ENCODE measurements around the gene CLTB.
A peak's percentile ranks its signal among the peaks of the same experiment; 100 is the strongest.

CLTB gene

DNA sequence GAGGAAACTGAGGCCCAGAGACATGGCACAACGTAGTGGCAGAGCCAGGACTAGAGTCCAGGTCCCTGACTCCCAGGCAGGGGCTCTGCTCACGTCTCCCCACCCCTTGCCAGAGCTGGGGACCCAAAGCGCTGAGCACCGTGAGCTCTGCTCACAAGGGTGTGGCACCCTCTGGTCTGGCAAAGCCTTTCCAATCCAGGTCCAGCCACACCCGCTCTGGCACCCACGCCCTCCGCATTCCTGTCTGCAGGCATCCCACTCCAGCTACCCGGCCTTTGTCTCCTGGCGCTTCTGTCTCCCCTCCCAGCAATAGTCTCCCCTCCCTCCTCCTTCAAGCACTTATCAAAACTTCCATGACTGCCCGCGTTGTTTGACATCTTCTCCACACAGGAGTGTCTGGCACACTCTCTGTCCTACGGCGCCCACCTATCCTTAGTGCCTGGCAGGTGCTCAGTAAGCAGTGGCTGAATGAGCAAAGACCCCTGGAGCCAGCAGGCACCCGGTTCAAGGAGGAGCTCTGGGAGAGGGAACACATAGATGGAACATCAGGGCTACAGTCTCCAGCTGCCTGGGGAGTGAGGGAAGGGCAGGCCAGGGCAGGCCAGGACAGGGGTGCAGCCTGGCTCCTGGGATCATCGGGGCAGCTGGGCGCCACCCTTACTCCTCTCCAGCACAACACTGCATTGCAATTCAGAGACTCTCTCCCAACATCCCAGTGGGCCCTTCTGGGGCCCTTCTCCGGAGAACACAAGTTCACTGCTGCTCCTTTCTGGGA lies 15.8 kb downstream of the CLTB start:
- Histone ChIP-seq H3K4me1 (ENCODE audit: control insufficient read depth, insufficient read depth, low read length) (peaks cover 4% of the 10 kb centered on the region), H3K9ac (ENCODE audit: low read length) (no peak overlapping the region), H3K27me3 (replicated peaks; ENCODE audit: control insufficient read depth, insufficient read depth, low read length) (no peaks in the 10 kb centered on the region), H3K4me3 (ENCODE audit: low read length) (no peak overlapping the region), H3K36me3 (ENCODE audit: control insufficient read depth, insufficient read depth, low read length, severe bottlenecking) (peaks cover 26% of the 10 kb centered on the region), H3K9me3 (ENCODE audit: control insufficient read depth, low read length) (no peaks in the 10 kb centered on the region)
- no peak for DNase-seq (ENCODE audit: low read depth)

DNA sequence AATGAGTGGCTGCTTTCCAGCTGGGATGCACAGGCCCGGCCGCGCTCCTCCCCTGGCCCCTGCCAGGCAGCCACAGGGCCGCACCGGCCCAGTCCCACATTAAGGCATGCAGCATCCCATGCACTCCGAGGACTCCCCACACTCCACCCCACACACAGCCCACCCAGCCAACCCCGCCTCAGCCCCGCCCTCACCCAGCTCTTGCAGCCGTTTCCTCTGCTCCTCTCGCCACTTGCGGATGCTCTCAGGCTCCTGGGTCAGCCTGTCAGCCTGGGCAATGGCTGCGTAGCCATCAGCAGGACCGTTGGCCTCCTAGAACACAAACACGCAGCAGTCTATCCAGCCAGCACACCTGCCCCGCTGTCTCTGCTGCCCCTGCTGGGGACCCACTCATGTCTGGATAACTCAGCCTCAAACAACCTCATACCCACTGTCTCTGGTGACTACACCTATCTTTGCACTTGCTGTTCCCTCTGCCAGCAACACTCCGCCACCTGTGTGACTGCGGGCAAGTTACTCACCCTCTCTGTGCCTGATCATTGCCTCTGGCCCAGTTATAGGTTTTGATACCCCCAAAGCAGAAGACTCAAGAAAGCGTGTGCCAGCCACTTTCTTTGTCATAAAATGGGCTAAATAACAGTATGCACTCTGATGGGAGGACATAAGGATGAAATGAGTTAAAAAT lies 18.5 kb downstream of the CLTB start:
- H3K9me3 ChIP-seq (ENCODE audit: control insufficient read depth, low read length) = no peaks in the 10 kb centered on the region
- H3K36me3 ChIP-seq (ENCODE audit: control insufficient read depth, insufficient read depth, low read length, severe bottlenecking) = peaks cover 39% of the 10 kb centered on the region
- H3K27me3 ChIP-seq (replicated peaks; ENCODE audit: control insufficient read depth, insufficient read depth, low read length) = no peaks in the 10 kb centered on the region
- DNase-seq (ENCODE audit: low read depth) = no peak
- H3K4me1 ChIP-seq (ENCODE audit: control insufficient read depth, insufficient read depth, low read length) = peaks cover 4% of the 10 kb centered on the region
- H3K9ac ChIP-seq (ENCODE audit: low read length) = no peak overlapping the region
- H3K4me3 ChIP-seq (ENCODE audit: low read length) = no peak overlapping the region

DNA sequence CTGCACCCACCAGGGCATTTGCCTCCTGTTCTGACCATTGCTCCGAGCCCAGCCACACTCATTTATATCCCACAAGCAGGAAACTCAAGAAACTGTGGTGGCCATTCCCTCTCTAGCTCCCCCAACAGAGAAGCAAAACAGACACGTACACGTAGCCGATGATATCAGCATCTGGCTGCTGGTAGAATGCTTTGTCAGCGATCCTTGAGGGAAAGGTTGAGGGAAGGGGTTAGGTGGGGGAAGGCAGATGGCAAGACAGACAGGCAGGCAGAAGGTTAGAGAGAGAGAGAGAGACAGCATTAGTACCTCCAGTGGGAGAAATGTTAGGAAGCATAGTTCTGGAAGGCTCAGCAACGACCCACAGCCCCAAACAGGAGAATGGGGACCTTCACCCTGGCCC lies 20.0 kb downstream of the CLTB start:
- no peaks in the 10 kb centered on the region for H3K27me3 ChIP-seq (replicated peaks; ENCODE audit: control insufficient read depth, insufficient read depth, low read length)
- peaks cover 47% of the 10 kb centered on the region for H3K36me3 ChIP-seq (ENCODE audit: control insufficient read depth, insufficient read depth, low read length, severe bottlenecking)
- peaks cover 4% of the 10 kb centered on the region for H3K4me1 ChIP-seq (ENCODE audit: control insufficient read depth, insufficient read depth, low read length)
- no peak overlapping the region for H3K4me3 ChIP-seq (ENCODE audit: low read length)
- DNase-seq (ENCODE audit: low read depth) = no peak
- no peaks in the 10 kb centered on the region for H3K9me3 ChIP-seq (ENCODE audit: control insufficient read depth, low read length)
- no peak overlapping the region for H3K9ac ChIP-seq (ENCODE audit: low read length)

DNA sequence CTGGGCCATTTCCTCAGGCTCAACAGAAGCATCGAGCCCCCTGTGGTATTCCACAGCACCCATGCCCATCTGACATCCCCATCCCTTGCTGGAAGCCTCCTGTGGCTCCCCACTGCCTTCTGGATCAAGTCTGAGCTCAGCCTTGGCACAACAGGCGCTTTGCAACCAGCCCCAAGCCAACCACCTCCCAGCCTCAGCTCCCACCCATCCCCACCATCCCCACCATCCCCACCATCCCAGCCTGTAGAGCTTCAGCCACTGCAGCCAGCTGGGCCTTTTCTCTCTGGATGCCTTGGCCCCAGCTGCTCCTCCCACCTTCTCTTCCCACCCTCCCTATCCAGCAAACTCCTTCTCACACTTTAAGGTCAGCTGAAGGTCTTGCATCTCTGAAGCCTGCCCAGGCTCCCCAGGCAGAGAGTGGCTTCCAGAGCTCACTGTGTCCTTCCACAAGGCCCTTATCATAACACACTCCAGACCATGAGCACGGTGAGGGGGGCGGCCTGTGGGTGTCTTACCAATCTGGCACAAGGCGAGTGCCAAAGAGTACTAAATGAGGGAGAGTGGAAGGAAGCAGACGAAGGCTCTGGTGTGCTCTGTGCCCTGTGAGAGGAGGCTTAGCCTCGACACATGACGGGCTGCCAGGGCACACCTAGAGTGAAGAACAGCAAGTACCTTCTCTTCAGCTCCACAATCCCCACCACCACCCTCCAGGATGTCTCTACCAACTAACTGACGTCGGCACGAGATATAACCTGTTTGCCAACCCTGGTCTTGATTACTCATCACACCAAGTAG lies 21.3 kb downstream of the CLTB start:
- Histone ChIP-seq H3K4me3 (ENCODE audit: low read length) (no peak overlapping the region), H3K27me3 (replicated peaks; ENCODE audit: control insufficient read depth, insufficient read depth, low read length) (no peaks in the 10 kb centered on the region), H3K9ac (ENCODE audit: low read length) (no peak overlapping the region), H3K36me3 (ENCODE audit: control insufficient read depth, insufficient read depth, low read length, severe bottlenecking) (peaks cover 51% of the 10 kb centered on the region), H3K9me3 (ENCODE audit: control insufficient read depth, low read length) (no peaks in the 10 kb centered on the region), H3K4me1 (ENCODE audit: control insufficient read depth, insufficient read depth, low read length) (peaks cover 4% of the 10 kb centered on the region)
- DNase-seq (ENCODE audit: low read depth) = no peak

DNA sequence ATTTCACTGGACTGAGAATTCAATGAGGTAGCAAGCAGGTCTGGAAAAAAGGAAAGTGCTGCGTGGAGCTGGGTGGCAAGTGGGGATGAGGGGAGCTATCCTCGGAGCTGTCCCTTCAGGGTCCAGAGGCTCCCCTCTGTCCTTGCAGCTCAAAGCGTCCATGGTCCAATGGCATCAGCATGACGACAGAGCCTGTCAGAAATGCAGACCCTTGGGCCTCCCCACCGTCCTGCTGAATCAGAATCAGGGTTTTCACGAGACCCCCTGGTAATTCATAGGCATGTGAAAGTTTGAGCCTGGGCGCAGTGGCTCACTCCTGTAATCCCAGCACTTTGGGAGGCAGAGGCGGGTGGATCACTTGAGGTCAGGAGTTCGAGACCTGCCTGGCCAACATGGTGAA lies 22.2 kb downstream of the CLTB start:
- H3K9ac ChIP-seq (ENCODE audit: low read length) = no peak overlapping the region
- DNase-seq (ENCODE audit: low read depth) = no peak
- H3K9me3 ChIP-seq (ENCODE audit: control insufficient read depth, low read length) = no peaks in the 10 kb centered on the region
- H3K4me3 ChIP-seq (ENCODE audit: low read length) = no peak overlapping the region
- H3K4me1 ChIP-seq (ENCODE audit: control insufficient read depth, insufficient read depth, low read length) = peaks cover 8% of the 10 kb centered on the region
- no peaks in the 10 kb centered on the region for H3K27me3 ChIP-seq (replicated peaks; ENCODE audit: control insufficient read depth, insufficient read depth, low read length)
- peaks cover 51% of the 10 kb centered on the region for H3K36me3 ChIP-seq (ENCODE audit: control insufficient read depth, insufficient read depth, low read length, severe bottlenecking)

DNA sequence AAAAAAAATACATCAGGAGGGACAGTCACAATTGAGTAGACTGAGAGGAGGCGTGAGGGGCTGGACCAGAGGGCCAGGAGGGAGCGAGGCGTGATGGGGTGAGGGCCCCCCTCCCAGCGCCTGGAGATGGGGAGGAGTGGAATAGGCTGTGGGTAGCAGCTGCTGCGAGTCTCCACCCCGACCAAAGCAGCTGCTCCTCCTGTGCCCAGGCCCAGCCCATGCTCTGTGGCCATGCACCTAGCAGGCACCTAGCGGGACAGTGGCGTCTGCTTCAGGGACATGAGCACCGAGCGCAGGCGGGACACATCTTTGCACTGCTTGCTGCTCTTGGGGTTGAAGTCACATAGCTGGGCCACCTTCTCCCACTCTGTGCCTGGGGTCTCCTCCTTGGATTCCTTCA lies 23.8 kb downstream of the CLTB start:
- no peak for DNase-seq (ENCODE audit: low read depth)
- H3K4me3 ChIP-seq (ENCODE audit: low read length) = no peak overlapping the region
- H3K36me3 ChIP-seq (ENCODE audit: control insufficient read depth, insufficient read depth, low read length, severe bottlenecking) = peaks cover 46% of the 10 kb centered on the region
- peaks cover 9% of the 10 kb centered on the region for H3K4me1 ChIP-seq (ENCODE audit: control insufficient read depth, insufficient read depth, low read length)
- no peaks in the 10 kb centered on the region for H3K9me3 ChIP-seq (ENCODE audit: control insufficient read depth, low read length)
- H3K9ac ChIP-seq (ENCODE audit: low read length) = no peak overlapping the region
- H3K27me3 ChIP-seq (replicated peaks; ENCODE audit: control insufficient read depth, insufficient read depth, low read length) = no peaks in the 10 kb centered on the region

DNA sequence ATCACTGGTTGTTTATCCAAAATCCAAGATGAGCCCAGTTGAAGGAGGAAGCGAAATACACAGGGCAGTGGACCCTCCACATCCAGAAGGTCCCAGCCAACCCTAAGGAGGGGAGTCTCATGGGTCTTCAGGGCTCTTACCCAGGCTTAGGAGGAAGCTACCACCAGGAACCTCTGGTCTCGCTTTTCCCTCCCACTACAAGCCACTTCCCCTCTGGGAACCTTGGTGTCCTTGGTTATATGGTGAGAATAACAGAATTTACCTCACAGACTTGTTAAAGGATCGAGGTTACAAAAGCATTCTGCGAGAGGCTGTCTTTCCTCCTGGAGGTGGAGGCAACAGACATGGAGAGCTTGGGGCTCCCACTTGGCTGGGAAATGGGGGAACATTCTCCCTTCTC lies 24.3 kb downstream of the CLTB start:
- no peak overlapping the region for H3K4me3 ChIP-seq (ENCODE audit: low read length)
- no peaks in the 10 kb centered on the region for H3K27me3 ChIP-seq (replicated peaks; ENCODE audit: control insufficient read depth, insufficient read depth, low read length)
- H3K4me1 ChIP-seq (ENCODE audit: control insufficient read depth, insufficient read depth, low read length) = peaks cover 14% of the 10 kb centered on the region
- no peak for DNase-seq (ENCODE audit: low read depth)
- no peak overlapping the region for H3K9ac ChIP-seq (ENCODE audit: low read length)
- H3K36me3 ChIP-seq (ENCODE audit: control insufficient read depth, insufficient read depth, low read length, severe bottlenecking) = peaks cover 44% of the 10 kb centered on the region
- no peaks in the 10 kb centered on the region for H3K9me3 ChIP-seq (ENCODE audit: control insufficient read depth, low read length)

DNA sequence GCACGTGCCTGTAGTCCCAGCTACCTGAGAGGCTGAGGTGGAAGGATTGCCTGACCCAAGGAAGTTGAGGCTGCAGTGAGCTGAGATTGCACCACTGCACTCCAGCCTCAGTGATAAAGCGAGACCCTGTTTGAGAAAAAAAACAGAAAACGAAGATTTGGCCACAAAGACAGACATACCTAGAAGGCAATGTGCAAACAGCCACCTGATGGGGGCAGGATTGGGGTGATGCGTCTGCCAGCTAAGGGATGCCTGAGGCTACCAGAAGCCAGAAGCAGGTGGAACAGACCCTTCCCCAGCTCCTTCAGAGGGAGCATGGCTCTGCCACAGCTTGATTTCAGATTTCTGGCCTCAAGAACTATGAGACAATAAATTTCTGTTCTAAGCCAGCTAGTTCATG lies 24.9 kb downstream of the CLTB start:
- Histone ChIP-seq H3K4me3 (ENCODE audit: low read length) (no peak overlapping the region), H3K9me3 (ENCODE audit: control insufficient read depth, low read length) (no peaks in the 10 kb centered on the region), H3K36me3 (ENCODE audit: control insufficient read depth, insufficient read depth, low read length, severe bottlenecking) (peaks cover 41% of the 10 kb centered on the region), H3K4me1 (ENCODE audit: control insufficient read depth, insufficient read depth, low read length) (peaks cover 16% of the 10 kb centered on the region), H3K27me3 (replicated peaks; ENCODE audit: control insufficient read depth, insufficient read depth, low read length) (no peaks in the 10 kb centered on the region), H3K9ac (ENCODE audit: low read length) (no peak overlapping the region)
- DNase-seq (ENCODE audit: low read depth) = no peak

DNA sequence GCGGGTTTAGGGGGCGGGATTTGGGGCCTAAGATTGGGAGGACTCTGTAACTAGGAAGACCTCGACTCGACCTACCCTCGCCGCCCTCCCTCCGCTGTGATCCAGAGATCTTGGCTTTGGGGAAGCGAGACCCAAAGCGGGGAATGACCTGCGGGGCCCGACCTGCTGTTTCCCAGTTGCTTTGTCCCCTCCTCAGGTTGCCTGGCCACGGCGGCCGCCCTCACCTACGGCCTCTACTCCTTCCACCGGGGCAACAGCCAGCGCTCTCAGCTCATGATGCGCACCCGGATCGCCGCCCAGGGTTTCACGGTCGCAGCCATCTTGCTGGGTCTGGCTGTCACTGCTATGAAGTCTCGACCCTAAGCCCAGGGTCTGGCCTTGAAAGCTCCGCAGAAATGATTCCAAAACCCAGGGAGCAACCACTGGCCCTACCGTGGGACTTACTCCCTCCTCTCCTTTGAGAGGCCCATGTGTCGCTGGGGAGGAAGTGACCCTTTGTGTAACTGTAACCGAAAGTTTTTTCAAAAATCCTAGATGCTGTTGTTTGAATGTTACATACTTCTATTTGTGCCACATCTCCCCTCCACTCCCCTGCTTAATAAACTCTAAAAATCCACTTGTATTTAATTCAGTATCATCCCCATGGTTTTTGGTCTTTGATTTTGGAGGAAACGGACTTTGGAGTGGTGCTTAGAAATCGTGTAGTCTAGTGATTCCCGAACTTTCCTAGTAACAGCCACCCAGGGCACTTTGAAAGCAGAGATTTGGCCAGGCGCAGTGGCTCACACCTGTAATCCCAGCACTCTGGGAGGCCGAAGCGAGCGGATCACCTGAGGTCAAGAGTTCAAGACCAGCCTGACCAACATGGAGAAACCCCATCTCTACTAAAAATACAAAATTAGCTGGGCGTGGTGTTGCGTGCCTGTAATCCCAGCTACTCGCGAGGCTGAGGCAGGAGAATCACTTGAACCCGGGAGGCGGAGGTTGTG lies 26.9 kb downstream of the CLTB start:
- Histone ChIP-seq H3K4me1 (ENCODE audit: control insufficient read depth, insufficient read depth, low read length) (peaks cover 20% of the 10 kb centered on the region), H3K36me3 (ENCODE audit: control insufficient read depth, insufficient read depth, low read length, severe bottlenecking) (peaks cover 53% of the 10 kb centered on the region), H3K4me3 (ENCODE audit: low read length) (peak overlapping the region; percentile 91), H3K9ac (ENCODE audit: low read length) (peak overlapping the region; percentile 95), H3K9me3 (ENCODE audit: control insufficient read depth, low read length) (no peaks in the 10 kb centered on the region), H3K27me3 (replicated peaks; ENCODE audit: control insufficient read depth, insufficient read depth, low read length) (no peaks in the 10 kb centered on the region)
- no peak for DNase-seq (ENCODE audit: low read depth)

DNA sequence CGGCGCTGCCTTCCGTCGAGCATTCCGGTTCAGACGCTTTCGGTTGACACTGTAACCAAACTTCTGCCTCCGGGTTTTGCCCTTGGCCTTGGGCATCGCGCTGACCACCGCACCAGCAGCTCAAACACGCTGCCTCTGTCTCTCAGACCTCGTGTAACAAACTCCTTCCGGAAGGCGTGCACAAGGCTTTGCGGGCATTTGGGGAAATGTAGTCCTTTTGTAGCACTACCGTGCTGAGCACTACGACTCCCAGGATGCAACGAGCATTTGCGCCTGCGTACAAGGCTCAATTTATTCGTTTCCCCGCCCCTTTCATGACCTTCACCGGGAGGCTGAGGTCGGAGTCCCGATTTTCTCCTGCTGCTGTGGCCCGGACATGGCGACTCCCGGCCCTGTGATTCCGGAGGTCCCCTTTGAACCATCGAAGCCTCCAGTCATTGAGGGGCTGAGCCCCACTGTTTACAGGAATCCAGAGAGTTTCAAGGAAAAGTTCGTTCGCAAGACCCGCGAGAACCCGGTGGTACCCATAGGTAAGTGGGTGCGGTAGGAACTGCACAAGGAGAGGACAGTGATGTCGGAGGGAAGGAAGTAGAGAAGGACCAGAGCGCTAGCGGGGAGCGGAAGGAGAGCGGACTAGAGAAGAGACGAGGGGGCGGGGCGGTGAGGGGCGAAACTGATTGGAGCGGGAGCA lies 27.8 kb downstream of the CLTB start, which contains the start of the genes HIGD2A and NOP16:
TSS of gene HIGD2A (plus strand) at position 308 of the 691 bp plus-strand sequence. CDS start at position 377, 69 bp downstream.
TSS of gene NOP16 (minus strand) at position 155 of the 691 bp plus-strand sequence. CDS start at position 96, 59 bp downstream.
- peak; percentile 100 for DNase-seq (ENCODE audit: low read depth)
- peak within 1 kb of the TSS; percentile 91 for H3K4me3 ChIP-seq (ENCODE audit: low read length)
- H3K9me3 ChIP-seq (ENCODE audit: control insufficient read depth, low read length) = no peaks in the 10 kb centered on the region
- peaks cover 20% of the 10 kb centered on the region for H3K4me1 ChIP-seq (ENCODE audit: control insufficient read depth, insufficient read depth, low read length)
- H3K27me3 ChIP-seq (replicated peaks; ENCODE audit: control insufficient read depth, insufficient read depth, low read length) = no peaks in the 10 kb centered on the region
- H3K9ac ChIP-seq (ENCODE audit: low read length) = peak within 1 kb of the TSS; percentile 95
- H3K36me3 ChIP-seq (ENCODE audit: control insufficient read depth, insufficient read depth, low read length, severe bottlenecking) = peaks cover 55% of the 10 kb centered on the region

Measured in adipocyte (in vitro differentiated cells).